MCF 10A (cell line): Measurements from ENCODE around the gene ACTA1. TPM values are rescaled to one million over a fixed set of nuclear protein-coding genes. Genes with fewer than 3 reads are reported as not detected.

ENCODE experiments used
- BruUV-seq: library from RNA; stranded (reverse); fragments of 400-500 nt; replicated peaks from 2 replicates; lab custom pipeline; 2021; lab: Mats Ljungman, UMichigan
- CTCF ChIA-PET: fragments of 300-600 bp; sonication (Branson Sonifier 250); formaldehyde crosslinking; extraction: SDS; loops from one replicate; lab custom pipeline; 2021; ENCODE audit warnings: antibody characterized with exemption, inconsistent platforms; lab: Yijun Ruan, JAX
- POLR2A ChIA-PET: fragments of 300-600, 350-650 bp; sonication (Branson Sonifier 250); formaldehyde crosslinking; extraction: SDS; loops from one replicate; lab custom pipeline; 2020; ENCODE audit warnings: antibody characterized with exemption, inconsistent platforms; lab: Yijun Ruan, JAX
- DNase-seq: peaks from one replicate; pipeline ENCODE4 v3.0.0-alpha.2; 2018; ENCODE audit not compliant: unreplicated experiment
- H3K27ac Mint-ChIP-seq: one replicate; pipeline ENCODE4 v1.8.0; 2022; ENCODE audit warnings: mild to moderate bottlenecking, low read depth, mixed read lengths; ENCODE audit not compliant: unreplicated experiment
- H3K27me3 Mint-ChIP-seq: one replicate; pipeline ENCODE4 v1.8.0; 2022; ENCODE audit warnings: mixed read lengths; ENCODE audit not compliant: insufficient read depth, unreplicated experiment
- H3K36me3 Mint-ChIP-seq: one replicate; pipeline ENCODE4 v1.8.0; 2022; ENCODE audit warnings: mild to moderate bottlenecking, moderate library complexity, mixed read lengths; ENCODE audit not compliant: insufficient read depth, unreplicated experiment
- H3K4me1 Mint-ChIP-seq: one replicate; pipeline ENCODE4 v1.8.0; 2022; ENCODE audit warnings: mixed read lengths; ENCODE audit not compliant: insufficient read depth, unreplicated experiment
- H3K4me3 Mint-ChIP-seq: one replicate; pipeline ENCODE4 v1.8.0; 2022; ENCODE audit warnings: mild to moderate bottlenecking, moderate library complexity, mixed read lengths; ENCODE audit not compliant: unreplicated experiment
- H3K9me3 Mint-ChIP-seq: one replicate; pipeline ENCODE4 v1.8.0; 2022; ENCODE audit warnings: mixed read lengths; ENCODE audit not compliant: unreplicated experiment
- intact Hi-C: fragments of 100-400 bp; cut with micrococcal nuclease; formaldehyde crosslinking; loops from 2 replicates; pipeline ENCODE4 v1.14.1; 2022
- total RNA-seq: library from RNA; stranded (reverse); gene quantifications from 2 replicates; pipeline ENCODE4 v1.2.3, GENCODE V29; 2022
- TF ChIP-seq, protein P1 (sequence below): fragments of 200-600 bp; IDR thresholded peaks from one replicate; pipeline ENCODE4 v1.8.0; 2022; ENCODE audit warnings: antibody characterized with exemption, mild to moderate bottlenecking; ENCODE audit not compliant: unreplicated experiment

ACTA1 gene
- total RNA-seq, 1 experiment from 2014 or later: not detected

DNA sequence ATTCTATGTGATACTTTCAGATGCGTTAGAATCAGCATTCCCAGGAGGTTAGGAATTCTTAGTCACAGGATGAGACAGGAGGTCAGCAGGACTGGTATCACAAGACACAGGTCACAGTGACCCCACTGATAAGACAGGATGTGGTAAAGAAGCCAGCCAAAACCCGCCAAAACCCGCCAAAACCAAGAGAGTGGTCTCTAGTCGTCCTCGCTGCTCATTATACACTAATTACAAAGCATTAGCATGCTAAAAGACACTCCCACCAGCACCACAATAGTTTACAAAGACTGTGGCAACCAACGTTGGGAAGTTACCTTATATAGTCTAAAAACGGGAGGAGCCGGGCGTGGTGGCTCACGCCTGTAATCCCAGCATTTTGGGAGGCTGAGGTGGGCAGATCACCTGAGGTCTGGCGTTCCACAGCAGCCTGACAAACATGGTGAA is 13.9 kb upstream of the ACTA1 start:
- POLR2A ChIA-PET: interaction anchor here (0.6 to 1.2 kb wide), 2 partner anchors 109 to 193 kb away, joined by 3 to 4 read pairs; no protein-coding TSS in a partner anchor
- CTCF ChIA-PET: interaction anchor here (0.6 to 13.1 kb wide), 5 partner anchors 10 to 221 kb away, joined by 3 to 216 read pairs (median 3); no protein-coding TSS in a partner anchor
- TF ChIP-seq, protein P1, sequence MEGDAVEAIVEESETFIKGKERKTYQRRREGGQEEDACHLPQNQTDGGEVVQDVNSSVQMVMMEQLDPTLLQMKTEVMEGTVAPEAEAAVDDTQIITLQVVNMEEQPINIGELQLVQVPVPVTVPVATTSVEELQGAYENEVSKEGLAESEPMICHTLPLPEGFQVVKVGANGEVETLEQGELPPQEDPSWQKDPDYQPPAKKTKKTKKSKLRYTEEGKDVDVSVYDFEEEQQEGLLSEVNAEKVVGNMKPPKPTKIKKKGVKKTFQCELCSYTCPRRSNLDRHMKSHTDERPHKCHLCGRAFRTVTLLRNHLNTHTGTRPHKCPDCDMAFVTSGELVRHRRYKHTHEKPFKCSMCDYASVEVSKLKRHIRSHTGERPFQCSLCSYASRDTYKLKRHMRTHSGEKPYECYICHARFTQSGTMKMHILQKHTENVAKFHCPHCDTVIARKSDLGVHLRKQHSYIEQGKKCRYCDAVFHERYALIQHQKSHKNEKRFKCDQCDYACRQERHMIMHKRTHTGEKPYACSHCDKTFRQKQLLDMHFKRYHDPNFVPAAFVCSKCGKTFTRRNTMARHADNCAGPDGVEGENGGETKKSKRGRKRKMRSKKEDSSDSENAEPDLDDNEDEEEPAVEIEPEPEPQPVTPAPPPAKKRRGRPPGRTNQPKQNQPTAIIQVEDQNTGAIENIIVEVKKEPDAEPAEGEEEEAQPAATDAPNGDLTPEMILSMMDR: no peak
- no peak overlapping the region for H3K27ac Mint-ChIP-seq
- BruUV-seq: no TSS peak
- H3K36me3 Mint-ChIP-seq: peaks cover 94% of the 10 kb centered on the region
- no peaks in the 10 kb centered on the region for H3K4me1 Mint-ChIP-seq
- no peaks in the 10 kb centered on the region for H3K9me3 Mint-ChIP-seq
- H3K4me3 Mint-ChIP-seq: no peak overlapping the region
- intact Hi-C loops: no loop called here
- no peak for DNase-seq
- no peaks in the 10 kb centered on the region for H3K27me3 Mint-ChIP-seq

DNA sequence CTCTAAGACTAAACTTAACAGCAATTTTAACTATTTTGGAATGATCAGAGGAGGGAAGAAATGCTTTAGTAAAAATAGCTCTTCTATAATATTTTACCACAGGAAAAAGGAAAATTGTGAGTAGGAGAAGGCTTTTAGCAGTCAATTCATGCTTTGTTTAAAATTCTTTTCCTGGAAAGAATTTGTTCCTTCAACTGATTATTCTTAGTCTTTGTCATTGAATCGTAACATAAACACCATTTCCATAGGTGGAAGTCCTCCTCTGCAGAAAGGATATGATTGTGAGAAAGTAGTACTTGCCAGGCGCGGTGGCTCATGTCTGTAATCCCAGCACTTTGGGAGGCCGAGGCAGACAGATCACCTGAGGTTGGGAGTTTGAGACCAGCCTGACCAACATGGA is 11.9 kb upstream of the ACTA1 start:
- no peak for DNase-seq
- no peak overlapping the region for H3K4me3 Mint-ChIP-seq
- TF ChIP-seq, protein P1: no peak
- H3K27me3 Mint-ChIP-seq: no peaks in the 10 kb centered on the region
- CTCF ChIA-PET: interaction anchor here (0.5 to 13.1 kb wide), 8 partner anchors 11 to 782 kb away, joined by 3 to 216 read pairs (median 3); no protein-coding TSS in a partner anchor
- no TSS peak for BruUV-seq
- H3K4me1 Mint-ChIP-seq: no peaks in the 10 kb centered on the region
- peaks cover 94% of the 10 kb centered on the region for H3K36me3 Mint-ChIP-seq
- peak overlapping the region; percentile 35 for H3K27ac Mint-ChIP-seq
- intact Hi-C loops: no loop called here
- POLR2A ChIA-PET: interaction anchor here (0.7 to 1.5 kb wide), 5 partner anchors 9 to 184 kb away, joined by 3 to 4 read pairs (median 3); partner anchors contain the start of gene NUP133
- no peaks in the 10 kb centered on the region for H3K9me3 Mint-ChIP-seq

DNA sequence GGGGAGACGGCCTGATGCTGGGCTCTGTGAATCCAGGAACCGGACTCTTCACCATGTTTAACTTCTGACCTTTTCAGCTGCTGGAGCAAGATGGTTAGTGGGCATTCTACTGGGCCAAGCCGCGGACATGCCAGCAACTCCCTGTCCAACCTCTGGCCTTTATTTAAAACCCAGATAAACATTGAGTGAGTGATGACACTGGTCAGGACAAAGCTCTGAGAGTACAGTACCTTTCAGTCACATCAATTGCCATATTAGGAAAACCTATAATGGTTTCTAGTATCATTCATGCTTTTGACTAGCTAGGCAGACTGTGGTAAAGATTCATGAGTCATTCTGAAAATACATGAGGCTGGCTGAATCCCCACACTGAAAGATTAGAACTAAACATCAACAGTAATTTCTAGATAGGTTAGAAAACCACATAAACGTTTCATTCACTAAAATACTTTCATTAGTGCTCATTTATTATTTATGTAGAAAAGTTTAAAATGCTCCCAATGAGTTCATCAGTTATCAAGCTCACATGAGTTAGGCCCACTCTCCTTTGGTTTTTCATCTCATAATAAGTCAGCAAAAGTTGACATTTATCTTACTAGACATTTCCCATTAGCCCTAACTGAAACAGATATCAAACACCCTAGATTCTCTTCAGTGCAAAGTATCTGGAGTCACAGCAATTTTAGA is 7.1 kb upstream of the ACTA1 start:
- Mint-ChIP-seq H3K9me3 (no peaks in the 10 kb centered on the region), H3K36me3 (peaks cover 74% of the 10 kb centered on the region), H3K4me3 (no peak overlapping the region), H3K4me1 (no peaks in the 10 kb centered on the region), H3K27ac (no peak overlapping the region), H3K27me3 (no peaks in the 10 kb centered on the region)
- DNase-seq: peak; percentile 36
- TF ChIP-seq, protein P1: no peak
- BruUV-seq: no TSS peak
- intact Hi-C loops: no loop called here
- ChIA-PET POLR2A (interaction anchor here (0.8 to 2.8 kb wide), 9 partner anchors 10 to 173 kb away, joined by 3 to 9 read pairs (median 5); partner anchors contain the start of gene CCSAP), CTCF (interaction anchor here (0.6 to 2.6 kb wide), 13 partner anchors 10 to 778 kb away, joined by 3 to 12 read pairs (median 4); no protein-coding TSS in a partner anchor)

DNA sequence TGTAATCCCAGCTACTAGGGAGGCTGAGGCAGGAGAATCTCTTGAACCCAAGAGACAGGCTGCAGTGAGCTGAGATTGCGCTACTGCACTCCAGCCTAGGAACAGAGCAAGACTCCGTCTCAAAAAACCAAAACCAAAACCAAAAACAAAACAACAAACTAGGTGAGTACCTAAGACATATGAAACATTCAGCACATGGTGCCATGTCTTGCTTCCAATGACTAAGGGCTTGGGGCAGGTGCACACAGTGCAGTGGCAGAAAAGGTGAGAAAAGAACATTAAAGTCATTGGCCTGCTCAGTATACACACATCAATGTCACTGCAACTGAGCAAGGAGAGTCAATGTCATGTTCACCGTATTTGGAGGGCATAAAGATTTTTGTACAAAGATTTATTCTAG is 4.1 kb upstream of the ACTA1 start:
- Mint-ChIP-seq H3K4me1 (no peaks in the 10 kb centered on the region), H3K36me3 (peaks cover 51% of the 10 kb centered on the region), H3K4me3 (no peak overlapping the region), H3K9me3 (no peaks in the 10 kb centered on the region), H3K27me3 (peaks cover 11% of the 10 kb centered on the region), H3K27ac (no peak overlapping the region)
- intact Hi-C loops: no loop called here
- ChIA-PET POLR2A (interaction anchor here (1.3 kb wide), 1 partner anchor 38 kb away, joined by 3 read pairs; no protein-coding TSS in a partner anchor), CTCF (interaction anchor here (0.7 to 2.6 kb wide), 6 partner anchors 15 to 693 kb away, joined by 3 to 12 read pairs (median 6); no protein-coding TSS in a partner anchor)
- TF ChIP-seq, protein P1: no peak
- BruUV-seq: no TSS peak
- DNase-seq: no peak
